RWPE2 (cell line): ENCODE measurements around the gene VWCE.

ENCODE experiments used
- ATAC-seq: fragments of 200-7000 bp; cut with Tn5 transposase; 3 replicates; pipeline ENCODE4 v1.9.1; 2021; ENCODE audit warnings: low read depth
- DNase-seq: peaks from one replicate; pipeline ENCODE4 v3.0.0-alpha.2; 2020; ENCODE audit warnings: low spot score
- H3K27ac ChIP-seq: fragments of 450-650 bp; 2 replicates; pipeline ENCODE4 v1.5.1; 2017; ENCODE audit warnings: mild to moderate bottlenecking; ENCODE audit not compliant: poor library complexity, severe bottlenecking
- H3K27me3 ChIP-seq: fragments of 250-450 bp; sonication (Bioruptor Pico); 2 replicates; pipeline ENCODE4 v1.5.1; 2021; ENCODE audit warnings: mild to moderate bottlenecking, moderate library complexity; ENCODE audit not compliant: insufficient read depth, poor library complexity, severe bottlenecking
- H3K36me3 ChIP-seq: fragments of 250-450 bp; sonication (Bioruptor Pico); 2 replicates; pipeline ENCODE4 v1.5.1; 2020; ENCODE audit warnings: low read depth, mild to moderate bottlenecking, moderate library complexity
- H3K4me1 ChIP-seq: fragments of 250-450 bp; sonication (Bioruptor Pico); 2 replicates; pipeline ENCODE4 v1.5.1; 2021; ENCODE audit warnings: mild to moderate bottlenecking, moderate library complexity; ENCODE audit not compliant: insufficient read depth, poor library complexity, severe bottlenecking
- H3K4me3 ChIP-seq: fragments of 250-450 bp; sonication (Bioruptor Pico); 2 replicates; pipeline ENCODE4 v1.5.1; 2021; ENCODE audit warnings: mild to moderate bottlenecking, moderate library complexity; ENCODE audit not compliant: severe bottlenecking
- H3K9me3 ChIP-seq: fragments of 250-450 bp; sonication (Bioruptor Pico); 2 replicates; pipeline ENCODE4 v1.5.1; 2021; ENCODE audit warnings: mild to moderate bottlenecking, moderate library complexity; ENCODE audit not compliant: severe bottlenecking
- TF ChIP-seq, protein P1 (sequence below): fragments of 450-650 bp; IDR thresholded peaks from one replicate; pipeline ENCODE4 v1.5.1; 2017; ENCODE audit warnings: mild to moderate bottlenecking, moderate library complexity; ENCODE audit not compliant: poor library complexity, severe bottlenecking

VWCE gene

DNA sequence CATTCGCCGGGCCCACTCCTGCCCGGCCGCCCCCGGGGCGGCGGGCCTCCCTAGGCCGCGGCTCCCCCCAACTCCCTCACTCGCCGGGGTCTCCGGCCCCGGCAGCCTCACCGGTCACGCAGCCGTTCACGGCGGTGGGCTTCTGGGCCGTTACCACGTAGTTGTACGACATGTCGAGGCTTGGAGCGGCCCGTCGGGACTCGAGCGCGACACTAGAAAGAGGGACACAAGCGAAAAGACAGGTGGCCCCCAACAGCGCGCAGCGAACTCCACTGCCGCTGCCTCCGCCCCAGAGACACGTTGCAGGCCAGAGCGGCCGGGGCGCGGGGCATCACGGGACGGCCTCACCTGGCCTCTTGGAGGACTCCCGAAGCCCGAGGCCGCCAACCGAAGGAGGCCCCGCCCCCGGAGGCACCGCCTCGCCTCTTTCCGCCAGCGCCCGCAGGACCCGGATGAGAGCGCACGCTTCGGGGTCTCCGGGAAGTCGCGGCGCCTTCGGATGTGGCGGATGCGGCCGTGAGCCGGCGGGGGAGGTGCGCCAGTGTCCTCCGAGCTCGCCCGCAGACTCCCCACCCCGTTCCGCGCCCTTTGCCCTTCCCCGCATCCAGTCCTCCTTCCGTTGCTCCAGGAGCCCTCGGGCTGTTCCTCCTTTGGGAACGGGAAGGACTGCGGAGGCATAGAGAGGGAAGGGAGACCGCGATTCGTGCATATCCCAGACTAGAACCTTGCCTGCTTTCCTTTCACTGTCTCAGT, 37.9 kb upstream of the VWCE start, which contains the start of the genes DDB1 and TKFC:
Gene DDB1 (minus strand): TSS at position 309 of the 753 bp plus-strand sequence. CDS start 137 bp downstream, at position 172.
Gene TKFC (plus strand): TSS at position 432 of the 753 bp plus-strand sequence. CDS start 1,501 bp downstream, outside the sequence.
- H3K27me3 ChIP-seq: no peaks in the 10 kb centered on the region
- H3K36me3 ChIP-seq: peaks cover 32% of the 10 kb centered on the region
- peak; percentile 96 for DNase-seq
- ATAC-seq: peak; percentile 90
- H3K27ac ChIP-seq: peak within 1 kb of the TSS; percentile 52
- H3K4me3 ChIP-seq: peak within 1 kb of the TSS; percentile 90
- no peaks in the 10 kb centered on the region for H3K9me3 ChIP-seq
- TF ChIP-seq, protein P1, sequence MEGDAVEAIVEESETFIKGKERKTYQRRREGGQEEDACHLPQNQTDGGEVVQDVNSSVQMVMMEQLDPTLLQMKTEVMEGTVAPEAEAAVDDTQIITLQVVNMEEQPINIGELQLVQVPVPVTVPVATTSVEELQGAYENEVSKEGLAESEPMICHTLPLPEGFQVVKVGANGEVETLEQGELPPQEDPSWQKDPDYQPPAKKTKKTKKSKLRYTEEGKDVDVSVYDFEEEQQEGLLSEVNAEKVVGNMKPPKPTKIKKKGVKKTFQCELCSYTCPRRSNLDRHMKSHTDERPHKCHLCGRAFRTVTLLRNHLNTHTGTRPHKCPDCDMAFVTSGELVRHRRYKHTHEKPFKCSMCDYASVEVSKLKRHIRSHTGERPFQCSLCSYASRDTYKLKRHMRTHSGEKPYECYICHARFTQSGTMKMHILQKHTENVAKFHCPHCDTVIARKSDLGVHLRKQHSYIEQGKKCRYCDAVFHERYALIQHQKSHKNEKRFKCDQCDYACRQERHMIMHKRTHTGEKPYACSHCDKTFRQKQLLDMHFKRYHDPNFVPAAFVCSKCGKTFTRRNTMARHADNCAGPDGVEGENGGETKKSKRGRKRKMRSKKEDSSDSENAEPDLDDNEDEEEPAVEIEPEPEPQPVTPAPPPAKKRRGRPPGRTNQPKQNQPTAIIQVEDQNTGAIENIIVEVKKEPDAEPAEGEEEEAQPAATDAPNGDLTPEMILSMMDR: no peak
- H3K4me1 ChIP-seq: peaks cover 16% of the 10 kb centered on the region

DNA sequence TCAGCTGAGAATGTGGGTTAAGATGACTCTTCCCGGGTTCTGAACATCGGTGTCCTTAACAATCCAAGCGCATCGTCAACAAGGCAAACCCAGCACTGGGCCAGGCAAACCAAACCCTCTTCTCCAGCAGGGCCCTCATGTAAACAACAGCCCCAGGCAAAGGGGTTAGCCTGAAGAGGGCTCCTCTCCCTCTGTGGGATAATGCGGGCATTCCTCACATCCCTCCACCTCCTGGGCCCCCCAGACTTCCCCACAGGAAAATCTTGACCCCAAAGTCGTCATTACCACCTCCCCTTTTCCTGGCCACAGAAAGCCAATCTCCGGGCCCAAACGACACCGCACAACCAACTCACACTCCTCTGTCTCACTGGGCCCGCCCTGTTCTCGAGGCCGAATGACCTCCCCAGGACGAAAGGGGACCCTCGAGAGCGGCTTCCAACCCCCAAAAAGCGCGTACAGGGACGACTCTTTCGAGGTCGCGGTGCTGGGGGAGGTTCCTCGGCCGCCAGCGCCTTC, 37.2 kb upstream of the VWCE start:
- ATAC-seq (peak; percentile 12; the same call in 1 of the 3 replicates), DNase-seq (no peak)
- no peaks in the 10 kb centered on the region for H3K9me3 ChIP-seq
- peak overlapping the region; percentile 52 for H3K27ac ChIP-seq
- H3K4me3 ChIP-seq: peak overlapping the region; percentile 90
- H3K27me3 ChIP-seq: no peaks in the 10 kb centered on the region
- TF ChIP-seq, protein P1: no peak
- peaks cover 38% of the 10 kb centered on the region for H3K36me3 ChIP-seq
- peaks cover 16% of the 10 kb centered on the region for H3K4me1 ChIP-seq

DNA sequence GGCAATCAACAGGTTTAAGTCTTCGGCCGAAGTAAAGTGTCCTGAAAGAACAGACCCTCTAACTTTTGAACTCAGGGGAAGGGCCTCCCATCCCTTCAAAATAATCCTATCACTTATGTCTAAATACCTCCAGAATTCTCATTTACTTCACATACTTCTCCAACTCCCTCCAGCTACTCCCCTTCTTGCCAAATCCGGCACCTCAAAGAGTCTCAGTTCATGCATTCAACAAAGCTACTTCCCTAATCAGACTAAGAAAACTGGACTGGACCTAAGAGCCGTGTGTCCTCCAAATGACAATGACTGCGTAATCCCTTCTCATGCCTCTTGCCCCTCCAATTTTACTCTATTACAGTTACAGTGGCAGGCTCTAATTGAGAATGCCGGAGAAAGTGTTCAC, 36.5 kb upstream of the VWCE start:
- Histone ChIP-seq H3K27me3 (no peaks in the 10 kb centered on the region), H3K4me3 (peak overlapping the region; percentile 90), H3K27ac (no peak overlapping the region), H3K36me3 (peaks cover 45% of the 10 kb centered on the region), H3K4me1 (peaks cover 16% of the 10 kb centered on the region), H3K9me3 (no peaks in the 10 kb centered on the region)
- no peak for DNase-seq
- ATAC-seq: no peak
- TF ChIP-seq, protein P1: no peak

DNA sequence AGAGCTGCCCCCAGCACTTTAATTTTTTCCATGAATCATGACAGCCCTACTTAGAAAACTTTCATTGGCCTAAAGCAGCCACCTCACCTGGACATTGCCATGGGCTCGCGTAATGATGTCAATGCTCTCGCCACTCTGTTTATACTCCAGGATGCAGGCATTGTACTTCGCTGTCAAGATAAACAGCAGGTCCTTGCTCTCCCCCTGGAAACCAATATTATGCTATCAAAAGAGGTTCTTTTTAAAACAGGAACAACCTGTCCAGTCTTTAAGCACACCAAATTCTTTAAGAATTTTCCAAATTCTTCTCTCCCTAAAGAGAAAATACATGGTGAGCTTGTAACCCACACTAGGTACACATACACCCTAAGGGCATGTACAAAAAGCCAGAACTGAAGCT, 34.8 kb upstream of the VWCE start:
- Histone ChIP-seq H3K4me1 (peaks cover 24% of the 10 kb centered on the region), H3K9me3 (no peaks in the 10 kb centered on the region), H3K4me3 (no peak overlapping the region), H3K36me3 (peaks cover 61% of the 10 kb centered on the region), H3K27me3 (no peaks in the 10 kb centered on the region), H3K27ac (no peak overlapping the region)
- no peak for DNase-seq
- TF ChIP-seq, protein P1: no peak
- no peak for ATAC-seq

DNA sequence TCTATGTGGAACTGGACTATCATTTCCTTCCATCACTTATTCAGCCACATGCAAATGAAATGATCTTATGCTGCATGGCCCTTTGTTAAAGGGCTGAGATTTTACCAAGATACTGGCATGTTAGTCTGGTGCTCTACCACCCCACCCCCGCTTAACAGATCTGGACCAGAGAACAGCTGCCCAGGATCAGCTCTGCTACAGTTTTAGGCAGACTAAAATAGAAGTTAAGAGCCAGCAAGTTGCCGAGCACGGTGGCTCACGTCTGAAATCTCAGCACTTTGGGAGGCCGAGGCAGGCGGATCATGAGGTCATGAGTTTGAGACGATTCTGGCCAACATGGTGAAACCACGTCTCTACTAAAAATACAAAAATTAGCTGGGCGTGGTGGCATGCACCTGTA, 33.2 kb upstream of the VWCE start:
- TF ChIP-seq, protein P1: no peak
- H3K4me3 ChIP-seq: no peak overlapping the region
- no peaks in the 10 kb centered on the region for H3K9me3 ChIP-seq
- ATAC-seq (no peak), DNase-seq (no peak)
- peaks cover 76% of the 10 kb centered on the region for H3K36me3 ChIP-seq
- H3K27me3 ChIP-seq: no peaks in the 10 kb centered on the region
- no peak overlapping the region for H3K27ac ChIP-seq
- peaks cover 17% of the 10 kb centered on the region for H3K4me1 ChIP-seq
